Limb (tissue), 2 donors: ENCODE measurements around the gene SORBS2.
A peak's percentile ranks its signal among the peaks of the same experiment; 100 is the strongest.
"Not testable (repeated sequence)": the region's sequence is repeated elsewhere in the genome, so short reads cannot be mapped to it uniquely, and the experiment has no call there.

Experiments
- DNase-seq, 2 donors: peaks; one replicate each; pipeline ENCODE4 v3.0.0-alpha.2; 2016; ENCODE audit errors: extremely low spot score in 2 of 2

The SORBS2 gene

DNA sequence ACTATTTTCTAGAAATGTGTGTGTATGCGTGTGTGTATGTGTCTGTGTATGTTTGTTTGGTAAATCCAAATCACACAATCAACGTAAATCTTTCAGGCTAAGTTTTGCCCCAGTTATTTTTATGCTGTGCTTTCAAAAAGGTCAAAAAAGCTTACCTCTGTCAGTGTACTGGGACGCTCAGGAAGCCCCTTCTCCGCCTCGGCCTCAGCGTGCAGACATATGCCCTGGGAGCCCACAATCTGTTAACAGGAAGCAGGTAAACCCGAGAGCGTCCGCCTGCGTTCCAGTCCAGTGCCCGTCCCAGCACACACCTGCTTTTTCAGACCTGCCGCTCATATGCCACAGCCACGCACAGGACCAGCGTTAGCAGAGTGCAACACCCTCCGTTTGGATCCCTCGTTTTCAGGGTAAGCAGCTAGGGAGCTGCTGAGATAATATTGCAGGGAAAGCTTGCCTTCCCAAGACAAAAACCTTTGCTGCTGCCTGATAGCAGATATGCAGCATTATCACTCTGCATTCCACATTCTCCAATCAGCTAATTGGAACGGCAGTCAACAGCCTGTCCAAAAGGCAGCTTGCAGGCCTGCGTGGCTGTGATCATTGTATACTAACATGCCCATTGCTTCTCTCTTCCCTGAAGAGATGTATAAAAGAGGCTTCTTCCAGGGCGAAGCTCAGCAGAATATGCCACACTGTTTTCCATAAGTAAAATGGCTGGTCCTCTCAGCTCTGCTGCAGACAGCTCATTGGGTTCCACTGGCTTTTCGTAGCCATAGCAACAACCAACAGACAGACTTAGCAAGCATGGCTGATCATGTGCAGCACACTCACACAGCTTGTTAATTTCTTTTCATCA is at the start of gene SORBS2:
Gene SORBS2, minus strand, starts transcription at position 686 of the 856 bp plus-strand sequence. CDS start 121,623 bp downstream, outside the sequence.
- peak; percentile 38 to 51 for DNase-seq

DNA sequence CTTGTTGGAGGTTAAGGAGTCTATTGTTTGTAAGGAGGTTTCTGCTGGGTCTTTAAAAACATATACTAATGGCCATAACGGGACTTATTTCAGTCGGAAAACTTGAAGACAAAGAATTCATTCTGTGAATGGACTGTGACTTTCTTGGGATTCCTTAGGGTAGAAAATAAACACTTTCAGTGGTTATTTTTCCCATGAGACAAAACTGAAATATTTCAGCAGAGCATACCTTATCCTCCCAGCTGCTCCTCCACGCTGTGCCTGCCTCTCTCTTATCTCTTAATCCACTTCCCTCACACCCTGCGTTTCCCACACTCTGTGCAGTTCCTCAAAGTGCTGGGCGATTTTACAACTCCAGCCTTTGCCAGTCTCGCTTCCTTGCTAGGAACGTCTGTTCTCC is 47.1 kb upstream of the SORBS2 start:
- DNase-seq: no peak

GRCh38 chr4:185857561-185857960 is 45.6 kb upstream of the SORBS2 start:
- DNase-seq: not testable (repeated sequence)

- DNase-seq: no peak
These were observed 41.8 kb upstream of the SORBS2 start for GRCh38 chr4:185853841-185854240.

- no peak for DNase-seq
These were observed 41.0 kb upstream of the SORBS2 start for GRCh38 chr4:185852961-185853360.

DNA sequence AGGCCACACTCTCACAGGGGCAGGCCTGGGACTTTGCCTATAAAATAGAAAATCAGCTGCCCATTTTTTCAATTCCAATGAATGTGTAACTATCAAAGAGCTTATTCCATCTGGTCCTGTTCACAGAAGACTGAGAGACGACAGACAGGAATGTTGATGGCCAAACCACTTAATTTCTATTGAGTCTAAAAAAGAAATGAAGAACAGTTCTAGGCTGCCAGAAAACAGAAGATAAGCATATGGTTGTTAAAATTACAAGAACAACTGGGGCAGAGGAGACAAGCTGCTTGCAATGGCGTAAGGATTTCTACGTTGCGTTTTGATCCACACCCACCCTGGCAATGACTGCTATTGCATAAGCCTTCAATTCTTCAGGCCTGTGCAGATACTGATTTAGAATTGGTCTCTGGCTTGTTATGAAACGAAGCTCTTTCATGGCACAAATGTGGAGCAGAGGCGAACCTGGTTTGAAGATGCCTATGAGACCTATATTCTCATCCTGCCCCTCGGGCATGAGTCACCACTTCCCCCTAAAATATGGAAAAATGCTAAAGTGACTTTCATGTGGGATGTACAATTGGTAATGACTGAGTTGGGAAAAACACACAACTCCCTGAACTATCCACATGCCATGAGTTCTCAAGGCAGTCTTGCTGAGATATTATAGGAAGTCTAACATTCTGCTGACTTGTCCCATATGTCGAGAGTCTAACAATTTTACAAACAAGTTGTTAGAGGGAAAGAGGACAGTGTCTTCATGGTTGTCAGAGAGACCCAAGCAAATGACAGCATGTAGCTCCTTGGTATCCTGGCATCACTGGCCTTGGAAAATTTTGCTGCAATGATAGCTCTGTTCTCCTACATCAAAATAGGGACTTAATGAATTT is 37.9 kb upstream of the SORBS2 start:
- DNase-seq: no peak

GRCh38 chr4:185847352-185848097 is 35.5 kb upstream of the SORBS2 start:
- DNase-seq: peak; percentile 39 to 51

DNA sequence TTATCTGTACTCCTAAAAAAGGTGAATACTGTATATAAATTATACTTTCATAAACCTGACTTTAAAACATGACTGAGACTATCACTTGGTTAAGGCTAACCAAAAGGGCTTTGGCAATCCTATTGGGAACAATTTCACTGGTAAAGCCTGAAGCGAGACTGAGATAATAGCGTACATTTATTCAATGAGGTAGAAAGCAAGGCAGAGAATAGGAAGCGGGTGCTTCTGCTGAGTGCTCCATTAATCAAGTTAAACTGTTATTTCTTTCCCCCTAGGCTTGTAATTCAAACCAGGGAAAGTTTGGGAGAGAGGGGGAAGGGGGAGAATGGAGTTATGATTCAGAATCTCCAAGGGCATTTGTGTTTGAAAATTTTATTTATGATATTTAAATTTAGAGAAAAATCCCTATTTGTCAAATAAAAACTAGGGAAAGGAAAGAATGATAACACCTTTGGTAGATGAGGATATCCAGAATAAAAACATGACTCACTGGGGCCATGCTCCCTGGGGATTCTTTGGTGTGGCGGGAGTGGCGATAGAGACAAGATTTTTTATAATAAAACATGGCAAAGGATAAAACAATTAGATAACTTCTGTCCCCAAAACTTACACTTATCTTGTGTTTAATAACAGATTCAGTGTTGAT is 34.6 kb upstream of the SORBS2 start:
- DNase-seq: no peak

DNA sequence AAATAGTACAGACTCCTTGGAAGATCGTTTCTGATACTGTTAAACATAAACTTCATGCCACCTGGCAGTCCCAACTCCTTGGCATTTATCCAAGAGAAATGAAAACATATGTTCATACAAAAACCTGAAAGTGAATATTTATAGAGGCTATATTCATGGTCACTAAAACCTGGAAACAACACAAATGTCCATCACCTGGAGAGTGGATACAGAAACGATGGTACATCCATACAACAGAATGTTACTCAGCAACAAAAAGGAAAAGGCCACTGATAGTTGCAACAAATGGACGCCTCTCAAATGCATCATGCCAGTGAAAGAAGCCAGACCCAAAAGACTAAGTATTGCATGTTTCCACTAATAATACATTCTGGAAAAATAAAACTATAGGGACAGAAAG is 34.0 kb upstream of the SORBS2 start:
- no peak for DNase-seq

GRCh38 chr4:185841451-185841850 is 29.5 kb upstream of the SORBS2 start:
- DNase-seq: no peak

- no peak for DNase-seq
These were observed 29.0 kb upstream of the SORBS2 start for GRCh38 chr4:185840953-185841352.

- DNase-seq: no peak
These were observed 28.2 kb upstream of the SORBS2 start for GRCh38 chr4:185840201-185840600.

- DNase-seq: no peak
These were observed 27.8 kb upstream of the SORBS2 start for GRCh38 chr4:185839770-185840169.

DNA sequence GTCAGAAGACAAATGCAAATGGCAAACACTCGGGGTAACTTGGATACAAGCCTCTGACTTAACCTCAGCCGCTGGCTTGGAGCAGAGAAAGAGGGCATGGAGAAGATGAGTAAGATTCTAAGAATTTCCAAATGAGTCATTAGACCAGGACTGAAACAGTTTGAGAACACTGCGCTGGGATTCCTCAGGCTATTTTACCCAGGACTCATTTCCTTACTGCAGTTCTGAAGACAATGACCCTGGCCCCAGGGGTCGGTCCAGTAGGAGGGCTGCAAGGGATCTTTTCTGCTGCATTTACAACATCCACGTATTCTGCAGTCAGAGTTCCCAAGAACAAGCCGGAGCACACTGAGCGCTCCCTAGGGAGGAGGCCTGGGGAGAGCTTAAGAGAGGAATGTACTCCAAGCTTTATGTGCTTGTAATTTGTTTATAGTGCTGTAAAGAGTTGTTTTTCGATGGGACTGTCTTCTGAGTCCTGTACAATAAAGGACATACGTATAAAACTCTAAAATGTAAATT is 27.3 kb upstream of the SORBS2 start:
- DNase-seq: peak; percentile 50 to 67

DNA sequence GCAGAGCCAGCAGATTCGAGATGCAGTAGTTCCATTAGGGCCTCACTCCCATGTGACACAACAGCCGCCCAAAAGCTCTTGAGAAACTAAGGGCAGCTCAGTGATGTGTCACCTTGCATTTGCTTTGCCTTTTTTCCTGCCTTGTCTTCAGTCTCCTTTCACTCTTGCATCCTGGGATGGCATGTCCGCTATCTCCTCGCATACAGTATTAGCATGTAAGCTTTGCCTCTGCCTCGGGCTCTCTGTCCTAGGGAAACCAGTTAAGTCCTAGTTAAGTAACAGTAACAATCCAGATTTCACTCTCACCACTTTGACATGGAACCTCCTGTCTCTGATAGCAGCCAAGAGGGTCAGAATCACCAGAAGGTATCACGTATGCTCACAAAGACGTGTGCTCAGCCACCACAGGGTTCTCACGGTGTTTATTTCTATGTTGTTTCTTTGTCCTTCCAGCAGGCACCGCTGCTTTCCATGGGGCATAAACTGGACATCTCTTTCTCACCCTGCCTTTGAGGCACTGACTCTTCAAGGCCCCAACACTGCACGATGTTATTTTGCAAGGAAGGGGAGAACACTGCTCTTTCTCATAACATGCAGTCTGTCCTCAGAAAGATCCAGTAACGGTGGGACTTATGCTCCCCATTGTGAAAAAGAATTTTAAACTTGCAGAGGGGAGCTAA is 26.7 kb upstream of the SORBS2 start:
- no peak for DNase-seq

DNA sequence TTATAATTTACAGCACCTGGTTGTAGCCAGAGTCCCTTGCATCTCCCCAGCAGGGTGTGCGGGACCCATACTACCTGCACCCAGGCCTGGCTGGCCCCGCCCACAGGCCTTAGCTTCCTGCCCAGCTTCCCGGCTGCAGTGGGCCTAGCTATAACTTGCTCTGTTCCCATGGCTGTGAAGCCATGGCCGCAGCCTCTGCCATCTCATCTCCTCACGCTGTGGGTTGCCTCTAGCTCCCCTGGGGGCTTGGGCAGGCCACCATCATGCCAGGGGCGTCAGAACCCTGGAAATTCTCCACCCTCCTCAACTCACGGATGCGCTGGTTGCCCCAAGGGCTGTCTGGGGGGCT is 26.1 kb upstream of the SORBS2 start:
- DNase-seq: no peak

- DNase-seq: no peak
These were observed 25.6 kb upstream of the SORBS2 start for GRCh38 chr4:185837415-185838103.

- no peak for DNase-seq
These were observed 24.5 kb upstream of the SORBS2 start for GRCh38 chr4:185836241-185837084.

DNA sequence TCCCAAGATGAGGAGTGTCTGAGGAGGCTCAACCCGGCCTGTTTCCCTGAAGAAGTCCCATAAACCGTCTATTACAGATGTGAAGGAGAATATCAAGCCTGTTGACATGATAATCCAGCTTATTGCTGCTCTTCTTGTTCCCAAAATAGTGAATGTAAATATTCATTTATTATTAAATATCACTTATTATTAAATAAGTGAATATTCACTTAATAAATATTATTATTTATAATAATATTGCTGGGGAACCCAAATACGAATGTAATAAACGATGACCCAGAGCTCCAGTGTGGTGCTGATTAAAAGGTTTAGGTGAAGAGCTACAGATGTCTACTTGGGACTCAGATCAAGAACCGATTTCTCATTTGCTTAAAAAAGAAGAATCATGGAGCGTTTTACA is 23.8 kb upstream of the SORBS2 start:
- DNase-seq: no peak
